ENCODE measurements around the gene PLEKHO1.
"Not testable (repeated sequence)": the region's sequence is repeated elsewhere in the genome, so short reads cannot be mapped to it uniquely, and the experiment has no call there.

Gene PLEKHO1

GRCh38 chr1:150149271-150150132 is at the start of gene PLEKHO1:
Gene PLEKHO1 (plus strand): TSS chr1:150149916. CDS start chr1:150150258, 342 bp downstream.
- Mint-ChIP-seq H3K27ac (peak within 1 kb of the TSS; percentile 92), H3K27me3 (no peaks in the 10 kb centered on the region), H3K4me3 (peak within 1 kb of the TSS; percentile 91), H3K4me1 (peaks cover 75% of the 10 kb centered on the region), H3K9me3 (no peaks in the 10 kb centered on the region), H3K36me3 (peaks cover 6% of the 10 kb centered on the region)

GRCh38 chr1:150102986-150103385 is 46.7 kb upstream of the PLEKHO1 start:
- no peaks in the 10 kb centered on the region for H3K27me3 Mint-ChIP-seq
- peaks cover 5% of the 10 kb centered on the region for H3K9me3 Mint-ChIP-seq
- no peak overlapping the region for H3K4me3 Mint-ChIP-seq
- H3K36me3 Mint-ChIP-seq = peaks cover 4% of the 10 kb centered on the region
- H3K27ac Mint-ChIP-seq = no peak overlapping the region
- peaks cover 67% of the 10 kb centered on the region for H3K4me1 Mint-ChIP-seq

- Mint-ChIP-seq H3K4me3 (peak overlapping the region; percentile 34), H3K27ac (peak overlapping the region; percentile 90), H3K36me3 (peaks cover 2% of the 10 kb centered on the region)
These were observed 43.4 kb upstream of the PLEKHO1 start for GRCh38 chr1:150106341-150106740.

GRCh38 chr1:150109586-150109985 is 40.1 kb upstream of the PLEKHO1 start:
- H3K27me3 Mint-ChIP-seq = no peaks in the 10 kb centered on the region
- peaks cover 79% of the 10 kb centered on the region for H3K4me1 Mint-ChIP-seq
- H3K27ac Mint-ChIP-seq = peak overlapping the region; percentile 90
- peak overlapping the region; percentile 68 for H3K4me3 Mint-ChIP-seq
- peaks cover 10% of the 10 kb centered on the region for H3K36me3 Mint-ChIP-seq
- H3K9me3 Mint-ChIP-seq = peaks cover 5% of the 10 kb centered on the region

More at GRCh38 chr1:150106341-150106740, 43.4 kb upstream of the PLEKHO1 start:
- peaks cover 5% of the 10 kb centered on the region for H3K9me3 Mint-ChIP-seq
- H3K4me1 Mint-ChIP-seq = peaks cover 88% of the 10 kb centered on the region
- H3K27me3 Mint-ChIP-seq = no peaks in the 10 kb centered on the region

- peak overlapping the region; percentile 68 for H3K4me3 Mint-ChIP-seq
- peaks cover 12% of the 10 kb centered on the region for H3K36me3 Mint-ChIP-seq
- peaks cover 6% of the 10 kb centered on the region for H3K9me3 Mint-ChIP-seq
- no peaks in the 10 kb centered on the region for H3K27me3 Mint-ChIP-seq
- H3K4me1 Mint-ChIP-seq = peaks cover 75% of the 10 kb centered on the region
- peak overlapping the region; percentile 90 for H3K27ac Mint-ChIP-seq
These were observed 39.6 kb upstream of the PLEKHO1 start for GRCh38 chr1:150110116-150110515.

GRCh38 chr1:150111670-150112069 is 38.0 kb upstream of the PLEKHO1 start:
- Mint-ChIP-seq H3K9me3 (peaks cover 4% of the 10 kb centered on the region), H3K4me1 (peaks cover 59% of the 10 kb centered on the region), H3K27me3 (no peaks in the 10 kb centered on the region), H3K4me3 (peak overlapping the region; percentile 34), H3K27ac (no peak overlapping the region), H3K36me3 (peaks cover 17% of the 10 kb centered on the region)

- no peak overlapping the region for H3K27ac Mint-ChIP-seq
- no peaks in the 10 kb centered on the region for H3K27me3 Mint-ChIP-seq
- peaks cover 17% of the 10 kb centered on the region for H3K36me3 Mint-ChIP-seq
- peaks cover 4% of the 10 kb centered on the region for H3K9me3 Mint-ChIP-seq
- H3K4me3 Mint-ChIP-seq = no peak overlapping the region
- H3K4me1 Mint-ChIP-seq = peaks cover 28% of the 10 kb centered on the region
These were observed 34.6 kb upstream of the PLEKHO1 start for GRCh38 chr1:150115121-150115520.

- Mint-ChIP-seq H3K4me3 (no peak overlapping the region), H3K4me1 (peaks cover 8% of the 10 kb centered on the region), H3K9me3 (peaks cover 4% of the 10 kb centered on the region), H3K27me3 (no peaks in the 10 kb centered on the region), H3K27ac (no peak overlapping the region), H3K36me3 (peaks cover 20% of the 10 kb centered on the region)
These were observed 31.0 kb upstream of the PLEKHO1 start for GRCh38 chr1:150118716-150119115.

GRCh38 chr1:150121236-150121862 is 28.4 kb upstream of the PLEKHO1 start:
- Mint-ChIP-seq H3K36me3 (peaks cover 7% of the 10 kb centered on the region), H3K9me3 (no peaks in the 10 kb centered on the region), H3K4me1 (peaks cover 8% of the 10 kb centered on the region), H3K4me3 (no peak overlapping the region), H3K27ac (no peak overlapping the region), H3K27me3 (no peaks in the 10 kb centered on the region)

GRCh38 chr1:150126811-150127210 is 22.9 kb upstream of the PLEKHO1 start:
- H3K4me3 Mint-ChIP-seq = no peak overlapping the region
- no peaks in the 10 kb centered on the region for H3K27me3 Mint-ChIP-seq

GRCh38 chr1:150127464-150127863 is 22.3 kb upstream of the PLEKHO1 start:
- Mint-ChIP-seq H3K4me3 (no peak overlapping the region), H3K36me3 (peaks cover 4% of the 10 kb centered on the region), H3K9me3 (no peaks in the 10 kb centered on the region), H3K4me1 (peaks cover 8% of the 10 kb centered on the region), H3K27ac (no peak overlapping the region), H3K27me3 (no peaks in the 10 kb centered on the region)

More at GRCh38 chr1:150126811-150127210, 22.9 kb upstream of the PLEKHO1 start:
- Mint-ChIP-seq H3K27ac (no peak overlapping the region), H3K9me3 (no peaks in the 10 kb centered on the region), H3K36me3 (peaks cover 4% of the 10 kb centered on the region), H3K4me1 (peaks cover 8% of the 10 kb centered on the region)

GRCh38 chr1:150127868-150128267 is 21.8 kb upstream of the PLEKHO1 start:
- no peak overlapping the region for H3K27ac Mint-ChIP-seq
- peaks cover 6% of the 10 kb centered on the region for H3K36me3 Mint-ChIP-seq
- H3K4me1 Mint-ChIP-seq = peaks cover 11% of the 10 kb centered on the region

GRCh38 chr1:150132372-150132771 is 17.3 kb upstream of the PLEKHO1 start:
- no peak overlapping the region for H3K4me3 Mint-ChIP-seq
- no peaks in the 10 kb centered on the region for H3K27me3 Mint-ChIP-seq
- H3K27ac Mint-ChIP-seq = no peak overlapping the region
- H3K36me3 Mint-ChIP-seq = peaks cover 6% of the 10 kb centered on the region
- peaks cover 10% of the 10 kb centered on the region for H3K4me1 Mint-ChIP-seq
- H3K9me3 Mint-ChIP-seq = no peaks in the 10 kb centered on the region

More at GRCh38 chr1:150127868-150128267, 21.8 kb upstream of the PLEKHO1 start:
- H3K27me3 Mint-ChIP-seq = no peaks in the 10 kb centered on the region
- H3K4me3 Mint-ChIP-seq = no peak overlapping the region
- no peaks in the 10 kb centered on the region for H3K9me3 Mint-ChIP-seq

GRCh38 chr1:150134537-150134936 is 15.2 kb upstream of the PLEKHO1 start:
- Mint-ChIP-seq H3K36me3 (peaks cover 6% of the 10 kb centered on the region), H3K27ac (no peak overlapping the region), H3K27me3 (no peaks in the 10 kb centered on the region), H3K9me3 (no peaks in the 10 kb centered on the region), H3K4me1 (peaks cover 3% of the 10 kb centered on the region), H3K4me3 (no peak overlapping the region)

- H3K27me3 Mint-ChIP-seq = not testable (repeated sequence)
These were observed 14.3 kb upstream of the PLEKHO1 start for GRCh38 chr1:150135400-150135799.

GRCh38 chr1:150138044-150138443 is 11.7 kb upstream of the PLEKHO1 start:
- Mint-ChIP-seq H3K4me3 (no peak overlapping the region), H3K27me3 (no peaks in the 10 kb centered on the region), H3K9me3 (no peaks in the 10 kb centered on the region), H3K27ac (no peak overlapping the region), H3K36me3 (peaks cover 3% of the 10 kb centered on the region), H3K4me1 (peaks cover 3% of the 10 kb centered on the region)

More at GRCh38 chr1:150135400-150135799, 14.3 kb upstream of the PLEKHO1 start:
- H3K4me3 Mint-ChIP-seq, H3K36me3 Mint-ChIP-seq, H3K4me1 Mint-ChIP-seq, H3K9me3 Mint-ChIP-seq, H3K27ac Mint-ChIP-seq: not testable (repeated sequence)
